Osteocyte (in vitro differentiated cells): Measurements from ENCODE around the gene BLMH. TPM values are rescaled to one million over a fixed set of nuclear protein-coding genes. Genes with fewer than 3 reads are reported as not detected.

Experiments used
- DNase-seq: peaks from one replicate; pipeline ENCODE4 v3.0.0; 2021; ENCODE audit warnings: mixed read lengths; ENCODE audit not compliant: unreplicated experiment; ENCODE audit errors: extremely low spot score
- H3K27ac Mint-ChIP-seq: one replicate; pipeline ENCODE4 v1.8.0; 2021; ENCODE audit warnings: mild to moderate bottlenecking, mixed read lengths; ENCODE audit not compliant: unreplicated experiment
- H3K27me3 Mint-ChIP-seq: one replicate; pipeline ENCODE4 v1.8.0; 2021; ENCODE audit warnings: mixed read lengths; ENCODE audit not compliant: unreplicated experiment
- H3K36me3 Mint-ChIP-seq: one replicate; pipeline ENCODE4 v1.8.0; 2021; ENCODE audit warnings: mixed read lengths; ENCODE audit not compliant: unreplicated experiment
- H3K4me1 Mint-ChIP-seq: one replicate; pipeline ENCODE4 v1.8.0; 2021; ENCODE audit warnings: mixed read lengths; ENCODE audit not compliant: unreplicated experiment
- H3K4me3 Mint-ChIP-seq: one replicate; pipeline ENCODE4 v1.8.0; 2021; ENCODE audit warnings: mild to moderate bottlenecking, moderate library complexity, mixed read lengths; ENCODE audit not compliant: unreplicated experiment
- H3K9me3 Mint-ChIP-seq: one replicate; pipeline ENCODE4 v1.8.0; 2021; ENCODE audit warnings: mixed read lengths; ENCODE audit not compliant: unreplicated experiment
- CTCF ChIP-seq: fragments of 200-600 bp; sonication (generic); IDR thresholded peaks from 2 replicates; pipeline ENCODE4 v1.5.0; 2021; ENCODE audit warnings: antibody characterized with exemption, mild to moderate bottlenecking, moderate library complexity
- total RNA-seq: library from RNA; stranded (reverse); gene quantifications from 2 replicates; pipeline ENCODE4 v1.2.1, GENCODE V29; 2021

The BLMH gene
- total RNA-seq, 1 donor from 2014 or later, result 67.0 TPM

- Mint-ChIP-seq H3K4me1 (peaks cover 12% of the 10 kb centered on the region), H3K36me3 (peaks cover 45% of the 10 kb centered on the region), H3K4me3 (no peak overlapping the region), H3K9me3 (no peaks in the 10 kb centered on the region), H3K27ac (no peak overlapping the region), H3K27me3 (no peaks in the 10 kb centered on the region)
- DNase-seq, result no peak
- no peak for TF ChIP-seq CTCF
Measured at GRCh38 chr17:30275911-30276310, 15.8 kb downstream of the BLMH start.

GRCh38 chr17:30274887-30275286 is 16.9 kb downstream of the BLMH start:
- peaks cover 47% of the 10 kb centered on the region for H3K36me3 Mint-ChIP-seq
- no peaks in the 10 kb centered on the region for H3K27me3 Mint-ChIP-seq
- peaks cover 16% of the 10 kb centered on the region for H3K4me1 Mint-ChIP-seq
- no peak for DNase-seq
- H3K9me3 Mint-ChIP-seq, result no peaks in the 10 kb centered on the region
- no peak overlapping the region for H3K4me3 Mint-ChIP-seq
- no peak for TF ChIP-seq CTCF
- H3K27ac Mint-ChIP-seq, result no peak overlapping the region

- H3K27me3 Mint-ChIP-seq, result no peaks in the 10 kb centered on the region
- no peak overlapping the region for H3K4me3 Mint-ChIP-seq
- H3K4me1 Mint-ChIP-seq, result peaks cover 16% of the 10 kb centered on the region
- H3K36me3 Mint-ChIP-seq, result peaks cover 51% of the 10 kb centered on the region
- H3K27ac Mint-ChIP-seq, result no peak overlapping the region
- TF ChIP-seq CTCF, result no peak
- no peaks in the 10 kb centered on the region for H3K9me3 Mint-ChIP-seq
- DNase-seq, result no peak
Measured at GRCh38 chr17:30273373-30273772, 18.4 kb downstream of the BLMH start.

GRCh38 chr17:30271102-30271501 is 20.6 kb downstream of the BLMH start:
- Mint-ChIP-seq H3K4me1 (peaks cover 18% of the 10 kb centered on the region), H3K9me3 (no peaks in the 10 kb centered on the region), H3K4me3 (peak overlapping the region; percentile 0), H3K27me3 (no peaks in the 10 kb centered on the region), H3K27ac (peak overlapping the region; percentile 50), H3K36me3 (peaks cover 58% of the 10 kb centered on the region)
- DNase-seq, result no peak
- no peak for TF ChIP-seq CTCF

- H3K36me3 Mint-ChIP-seq, result peaks cover 49% of the 10 kb centered on the region
- TF ChIP-seq CTCF, result no peak
- no peak for DNase-seq
- H3K27me3 Mint-ChIP-seq, result no peaks in the 10 kb centered on the region
- peak overlapping the region; percentile 61 for H3K27ac Mint-ChIP-seq
- no peak overlapping the region for H3K4me3 Mint-ChIP-seq
- peaks cover 17% of the 10 kb centered on the region for H3K4me1 Mint-ChIP-seq
- no peaks in the 10 kb centered on the region for H3K9me3 Mint-ChIP-seq
Measured at GRCh38 chr17:30267625-30268024, 24.1 kb downstream of the BLMH start.
